ENCODE results near the gene NDUFA6.

The NDUFA6 gene

DNA sequence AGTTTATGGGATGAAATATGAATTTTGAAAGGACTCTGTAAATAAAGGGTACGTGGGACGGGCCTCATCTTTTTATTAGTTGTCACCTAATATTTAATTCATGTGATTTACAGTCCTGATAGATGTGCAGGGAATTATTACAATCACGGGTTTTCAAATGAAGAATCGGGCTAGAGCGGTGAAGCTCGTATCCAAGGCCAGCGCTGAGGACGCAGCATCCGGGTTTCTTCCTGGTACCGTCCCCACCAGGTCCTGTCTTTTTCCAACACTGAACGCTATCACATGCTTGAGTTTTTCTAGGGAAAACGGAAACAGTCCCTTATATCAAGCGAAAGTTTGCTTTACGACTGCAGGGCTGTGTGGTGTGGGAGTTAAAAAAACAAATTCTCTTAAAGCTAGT, 10.3 kb downstream of the NDUFA6 start:
- TF ChIP-seq, protein P1, sequence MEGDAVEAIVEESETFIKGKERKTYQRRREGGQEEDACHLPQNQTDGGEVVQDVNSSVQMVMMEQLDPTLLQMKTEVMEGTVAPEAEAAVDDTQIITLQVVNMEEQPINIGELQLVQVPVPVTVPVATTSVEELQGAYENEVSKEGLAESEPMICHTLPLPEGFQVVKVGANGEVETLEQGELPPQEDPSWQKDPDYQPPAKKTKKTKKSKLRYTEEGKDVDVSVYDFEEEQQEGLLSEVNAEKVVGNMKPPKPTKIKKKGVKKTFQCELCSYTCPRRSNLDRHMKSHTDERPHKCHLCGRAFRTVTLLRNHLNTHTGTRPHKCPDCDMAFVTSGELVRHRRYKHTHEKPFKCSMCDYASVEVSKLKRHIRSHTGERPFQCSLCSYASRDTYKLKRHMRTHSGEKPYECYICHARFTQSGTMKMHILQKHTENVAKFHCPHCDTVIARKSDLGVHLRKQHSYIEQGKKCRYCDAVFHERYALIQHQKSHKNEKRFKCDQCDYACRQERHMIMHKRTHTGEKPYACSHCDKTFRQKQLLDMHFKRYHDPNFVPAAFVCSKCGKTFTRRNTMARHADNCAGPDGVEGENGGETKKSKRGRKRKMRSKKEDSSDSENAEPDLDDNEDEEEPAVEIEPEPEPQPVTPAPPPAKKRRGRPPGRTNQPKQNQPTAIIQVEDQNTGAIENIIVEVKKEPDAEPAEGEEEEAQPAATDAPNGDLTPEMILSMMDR (IDR thresholded peaks at IDR 0.05) = no peak
- TF ChIP-seq ZFX (IDR thresholded peaks at IDR 0.05; ENCODE audit: borderline replicate concordance) = no peak
- peak overlapping the region; percentile 91 for H3K27ac ChIP-seq

DNA sequence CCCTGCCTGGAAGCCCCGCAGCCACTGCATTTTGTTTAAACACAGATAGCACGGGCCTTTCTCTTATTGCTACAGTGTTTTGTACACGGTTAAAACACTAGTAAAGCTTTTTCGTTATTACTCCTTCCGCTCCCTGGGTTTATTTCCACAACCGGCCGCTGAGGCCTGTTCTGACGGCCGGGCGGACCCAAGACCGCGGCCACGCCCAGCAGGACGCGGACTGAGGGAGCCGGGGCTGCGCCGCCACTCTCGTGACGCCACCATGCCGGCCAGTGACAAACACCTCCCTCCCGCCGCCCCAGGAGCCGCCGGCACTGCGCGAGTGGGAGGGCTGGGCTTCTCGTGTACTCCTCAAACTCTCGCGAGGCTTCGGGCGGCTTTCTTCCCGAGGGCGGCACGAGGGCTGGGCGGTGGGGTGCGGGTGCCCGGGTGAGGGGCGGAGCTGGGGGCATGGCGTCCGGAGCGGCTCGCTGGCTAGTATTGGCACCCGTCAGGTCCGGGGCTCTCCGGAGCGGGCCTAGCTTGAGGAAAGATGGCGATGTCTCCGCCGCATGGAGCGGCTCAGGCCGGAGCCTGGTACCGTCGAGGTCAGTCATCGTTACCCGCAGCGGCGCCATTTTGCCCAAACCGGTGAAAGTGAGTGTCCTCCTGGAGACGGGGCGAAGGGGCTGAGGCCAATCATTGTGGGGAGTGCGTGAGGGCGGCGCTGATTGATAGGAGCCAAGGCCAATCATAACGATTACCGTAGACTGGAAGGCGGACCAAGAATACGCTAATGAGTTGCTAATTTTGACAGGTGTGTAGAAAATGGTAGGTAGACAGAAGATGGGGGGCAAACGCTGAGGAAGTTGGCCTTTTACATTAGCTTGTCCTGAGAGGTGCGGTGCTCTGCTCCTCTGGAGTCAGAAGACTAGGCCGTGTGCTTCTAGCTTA, 11.0 kb downstream of the NDUFA6 start, which contains the start of gene SMDT1:
Gene SMDT1 (plus strand): TSS at position 382 of the 933 bp plus-strand sequence. CDS start 69 bp downstream, at position 451.
- H3K27ac ChIP-seq = peak within 1 kb of the TSS; percentile 91
- TF ChIP-seq, protein P1 (IDR thresholded peaks at IDR 0.05) = no peak
- TF ChIP-seq ZFX (IDR thresholded peaks at IDR 0.05; ENCODE audit: borderline replicate concordance) = no peak

DNA sequence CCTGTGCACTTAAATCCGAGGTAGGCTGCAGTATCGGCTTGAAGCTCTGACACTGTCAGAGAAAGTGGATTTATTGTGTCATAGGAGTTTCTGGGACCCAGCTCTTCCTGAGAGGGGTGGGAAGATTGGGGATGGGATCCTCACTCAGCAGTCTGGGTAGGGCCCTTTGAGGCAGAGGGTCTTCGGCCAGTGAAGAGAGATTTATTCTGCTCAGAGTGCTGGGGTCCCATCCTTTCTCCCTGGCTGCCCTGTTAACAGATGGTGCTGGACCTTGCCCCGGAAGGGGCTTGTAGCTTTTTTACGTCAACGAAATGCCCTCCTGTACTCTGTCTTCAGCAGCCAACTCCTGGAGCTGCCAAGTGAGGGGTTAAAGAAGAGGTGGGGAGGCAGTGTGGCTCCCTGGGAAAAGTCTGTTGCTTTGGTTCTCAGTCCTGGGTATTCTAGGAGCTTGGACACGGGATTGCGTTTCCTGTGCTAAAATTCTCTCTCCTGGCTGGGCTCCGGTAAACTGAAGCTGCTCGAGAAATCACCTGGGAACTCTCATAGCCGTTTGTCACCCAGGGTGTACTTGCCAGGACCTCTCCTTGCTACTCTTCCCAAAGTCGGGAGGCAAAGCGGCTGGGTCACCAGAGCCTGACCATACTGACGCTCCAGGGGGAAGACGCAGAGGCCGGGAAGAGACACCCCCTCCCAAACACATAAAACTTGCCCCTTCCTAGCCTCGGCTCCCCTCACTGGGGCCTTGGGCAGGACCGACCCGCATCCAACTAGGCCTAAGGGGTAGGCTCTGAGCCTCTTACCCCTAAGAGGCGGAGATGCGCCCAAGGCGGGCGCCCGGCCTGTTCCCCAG, 11.9 kb downstream of the NDUFA6 start:
- TF ChIP-seq ZFX (IDR thresholded peaks at IDR 0.05; ENCODE audit: borderline replicate concordance) = no peak
- TF ChIP-seq, protein P1 (IDR thresholded peaks at IDR 0.05) = no peak
- H3K27ac ChIP-seq = peak overlapping the region; percentile 91

DNA sequence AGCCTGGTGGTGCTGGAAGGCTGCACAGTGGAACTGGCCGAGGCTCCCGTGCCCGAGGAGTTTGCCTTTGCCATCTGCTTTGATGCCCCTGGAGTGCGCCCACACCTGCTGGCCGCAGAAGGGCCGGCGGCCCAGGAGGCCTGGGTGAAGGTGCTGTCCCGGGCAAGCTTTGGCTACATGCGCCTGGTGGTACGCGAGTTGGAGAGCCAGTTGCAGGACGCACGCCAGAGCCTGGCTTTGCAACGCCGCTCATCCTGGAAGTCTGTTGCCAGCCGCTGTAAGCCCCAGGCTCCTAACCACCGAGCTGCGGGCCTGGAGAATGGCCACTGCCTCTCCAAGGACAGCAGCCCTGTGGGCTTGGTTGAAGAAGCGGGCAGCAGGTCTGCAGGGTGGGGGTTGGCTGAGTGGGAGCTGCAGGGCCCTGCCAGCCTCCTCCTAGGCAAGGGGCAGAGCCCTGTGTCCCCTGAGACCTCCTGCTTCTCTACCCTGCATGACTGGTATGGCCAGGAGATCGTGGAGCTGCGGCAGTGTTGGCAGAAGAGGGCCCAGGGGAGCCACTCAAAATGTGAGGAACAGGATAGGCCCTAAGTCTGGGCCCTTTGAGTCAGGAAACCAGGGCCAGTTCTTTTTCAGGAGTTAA, 13.0 kb downstream of the NDUFA6 start:
- peak overlapping the region; percentile 91; the same call in 1 of the 2 replicates for H3K27ac ChIP-seq
- TF ChIP-seq, protein P1 (IDR thresholded peaks at IDR 0.05) = no peak
- TF ChIP-seq ZFX (IDR thresholded peaks at IDR 0.05; ENCODE audit: borderline replicate concordance) = no peak

DNA sequence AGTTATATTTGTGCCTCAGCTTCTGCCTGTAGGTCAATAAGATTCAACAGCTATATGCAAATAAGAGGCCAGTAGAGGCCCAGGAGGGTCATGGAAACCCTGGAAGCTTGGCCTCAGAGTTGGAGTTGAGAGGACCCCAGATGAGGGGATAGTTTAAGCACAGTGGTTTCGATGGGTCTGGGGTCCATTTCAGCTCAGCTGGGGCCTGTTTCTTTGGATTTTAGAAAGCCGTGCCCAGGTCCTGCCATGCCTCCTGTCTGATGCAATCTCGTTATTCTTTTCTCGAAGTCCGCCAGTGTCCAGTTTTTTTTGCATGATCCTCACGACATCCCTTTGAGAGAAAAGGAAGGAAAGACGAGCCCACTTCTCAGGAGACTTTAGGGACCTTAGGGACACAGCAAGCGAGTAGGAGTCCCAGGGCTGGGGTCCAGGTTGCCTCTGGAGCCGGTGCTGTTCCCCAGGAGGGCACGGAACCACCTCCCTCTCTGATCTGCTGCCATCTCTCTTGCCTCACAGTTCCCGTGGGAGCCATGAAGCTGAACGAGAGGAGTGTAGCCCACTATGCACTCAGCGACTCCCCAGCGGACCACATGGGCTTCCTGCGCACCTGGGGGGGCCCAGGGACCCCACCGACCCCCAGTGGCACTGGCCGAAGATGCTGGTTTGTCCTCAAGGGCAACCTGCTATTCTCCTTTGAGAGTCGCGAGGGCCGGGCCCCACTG, 13.6 kb downstream of the NDUFA6 start:
- TF ChIP-seq, protein P1 (IDR thresholded peaks at IDR 0.05) = no peak
- no peak for TF ChIP-seq ZFX (IDR thresholded peaks at IDR 0.05; ENCODE audit: borderline replicate concordance)
- no peak overlapping the region for H3K27ac ChIP-seq

DNA sequence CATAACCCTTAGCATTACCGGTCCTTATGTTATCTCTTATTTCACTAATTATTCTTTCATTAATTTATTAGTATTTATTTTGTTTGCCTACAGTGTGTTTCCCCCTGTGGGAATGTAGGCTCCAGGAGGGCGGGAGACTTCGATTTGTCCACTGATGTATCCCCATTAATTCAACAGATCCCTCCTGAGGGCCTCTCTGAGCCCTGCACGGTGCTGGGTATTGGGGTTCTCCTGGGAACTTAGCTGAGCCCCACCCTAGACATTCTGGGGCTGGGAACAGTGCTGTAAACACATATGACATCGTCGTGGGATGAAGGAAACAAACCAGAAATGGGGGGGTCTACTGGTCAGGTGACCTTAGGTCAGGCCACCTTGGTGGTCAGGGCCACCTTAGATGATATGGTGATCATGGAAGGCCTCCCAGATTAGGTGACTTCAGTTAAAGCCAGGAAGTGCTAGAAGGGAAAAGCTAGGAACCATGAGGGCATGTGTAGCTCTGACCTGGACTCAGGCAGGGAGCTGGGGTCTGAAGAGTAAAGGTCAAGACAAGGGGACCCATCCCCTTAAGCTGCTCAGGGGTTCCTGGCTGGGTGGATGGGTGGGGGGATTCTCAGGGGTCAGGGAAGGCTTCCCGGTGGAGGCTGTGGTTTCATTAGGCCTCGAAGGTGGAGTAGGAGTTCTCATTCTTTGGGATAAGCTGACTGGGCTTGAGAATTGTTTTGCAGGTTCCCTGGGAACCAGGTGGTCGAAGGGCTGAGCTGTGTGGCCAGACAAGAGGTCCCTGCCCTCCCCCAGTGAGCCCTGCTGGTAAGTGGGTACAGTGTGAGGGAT, 15.5 kb downstream of the NDUFA6 start:
- H3K27ac ChIP-seq = peak overlapping the region; percentile 62
- TF ChIP-seq, protein P1 (IDR thresholded peaks at IDR 0.05) = no peak
- TF ChIP-seq ZFX (IDR thresholded peaks at IDR 0.05; ENCODE audit: borderline replicate concordance) = no peak

All from 22Rv1 (cell line).